NCI-H748 treated with DMSO at 0.1 percent for 48 hours (cell line): ENCODE results near the gene MAP7.
A peak's percentile ranks its signal among the peaks of the same experiment; 100 is the strongest.
"Not testable (repeated sequence)": the region's sequence is repeated elsewhere in the genome, so short reads cannot be mapped to it uniquely, and the experiment has no call there.

Experiments used
- DNase-seq: peaks from one replicate; lab custom pipeline; 2025; lab: John Stamatoyannopoulos, UW

Gene MAP7

GRCh38 chr6:136337121-136337520 is 213.1 kb downstream of the MAP7 start:
- no peak for DNase-seq

- DNase-seq: no peak
Observed at GRCh38 chr6:136335736-136336363, 214.4 kb downstream of the MAP7 start.

GRCh38 chr6:136334853-136335252 is 215.4 kb downstream of the MAP7 start:
- no peak for DNase-seq

- DNase-seq: no peak
Observed at GRCh38 chr6:136334465-136334846, 215.8 kb downstream of the MAP7 start.

GRCh38 chr6:136333824-136334464 is 216.3 kb downstream of the MAP7 start:
- DNase-seq: no peak

GRCh38 chr6:136331461-136331860 is 218.8 kb downstream of the MAP7 start:
- no peak for DNase-seq

GRCh38 chr6:136330634-136331033 is 219.6 kb downstream of the MAP7 start:
- no peak for DNase-seq

GRCh38 chr6:136326038-136326553 is 224.1 kb downstream of the MAP7 start:
- no peak for DNase-seq

- DNase-seq: no peak
Observed at GRCh38 chr6:136324686-136325380, 225.4 kb downstream of the MAP7 start.

- no peak for DNase-seq
Observed at GRCh38 chr6:136323431-136324112, 226.7 kb downstream of the MAP7 start.

GRCh38 chr6:136319732-136320131 is 230.5 kb downstream of the MAP7 start:
- DNase-seq: no peak

- no peak for DNase-seq
Observed at GRCh38 chr6:136318676-136319075, 231.5 kb downstream of the MAP7 start.

GRCh38 chr6:136317971-136318370 is 232.3 kb downstream of the MAP7 start:
- no peak for DNase-seq

GRCh38 chr6:136317021-136317694 is 233.1 kb downstream of the MAP7 start:
- peak; percentile 44 for DNase-seq

- no peak for DNase-seq
Observed at GRCh38 chr6:136315594-136315993, 234.6 kb downstream of the MAP7 start.

GRCh38 chr6:136312975-136313374 is 237.2 kb downstream of the MAP7 start:
- DNase-seq: no peak

GRCh38 chr6:136309729-136310311 is 240.4 kb downstream of the MAP7 start:
- DNase-seq: no peak

- no peak for DNase-seq
Observed at GRCh38 chr6:136309171-136309570, 241.1 kb downstream of the MAP7 start.

- DNase-seq: not testable (repeated sequence)
Observed at GRCh38 chr6:136308469-136308868, 241.8 kb downstream of the MAP7 start.

- DNase-seq: no peak
Observed at GRCh38 chr6:136307351-136307750, 242.9 kb downstream of the MAP7 start.

GRCh38 chr6:136306466-136306865 is 243.8 kb downstream of the MAP7 start:
- DNase-seq: no peak

GRCh38 chr6:136304410-136304809 is 245.8 kb downstream of the MAP7 start:
- DNase-seq: no peak
